NCI-H2227 (cell line): ENCODE results near the gene CEP57L1.
"Not testable (repeated sequence)": the region's sequence is repeated elsewhere in the genome, so short reads cannot be mapped to it uniquely, and the experiment has no call there.

ENCODE experiments used
- DNase-seq: peaks from one replicate; lab custom pipeline; 2025; ENCODE audit not compliant: unreplicated experiment; lab: John Stamatoyannopoulos, UW

The CEP57L1 gene

GRCh38 chr6:109104512-109104911, 9.2 kb downstream of the CEP57L1 start:
- DNase-seq = no peak

DNA sequence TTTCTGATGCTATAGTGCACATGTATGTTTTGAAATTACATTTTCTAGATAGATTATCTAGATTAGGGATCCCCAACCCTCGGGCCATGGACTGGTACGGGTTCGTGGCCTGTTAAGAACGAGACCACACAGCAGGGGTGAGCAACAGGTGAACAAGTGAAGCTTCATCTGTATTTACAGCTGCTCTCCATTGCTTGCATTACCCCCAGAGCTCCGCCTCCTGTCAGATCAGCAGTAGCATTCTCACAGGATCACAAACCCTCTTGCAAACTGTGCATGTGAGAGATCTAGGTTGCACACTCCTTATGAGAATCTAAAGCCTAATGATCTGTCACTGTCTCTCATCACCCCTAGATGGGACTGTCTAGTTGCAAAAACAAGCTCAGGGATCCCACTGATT, 10.4 kb downstream of the CEP57L1 start:
- no peak for DNase-seq

DNA sequence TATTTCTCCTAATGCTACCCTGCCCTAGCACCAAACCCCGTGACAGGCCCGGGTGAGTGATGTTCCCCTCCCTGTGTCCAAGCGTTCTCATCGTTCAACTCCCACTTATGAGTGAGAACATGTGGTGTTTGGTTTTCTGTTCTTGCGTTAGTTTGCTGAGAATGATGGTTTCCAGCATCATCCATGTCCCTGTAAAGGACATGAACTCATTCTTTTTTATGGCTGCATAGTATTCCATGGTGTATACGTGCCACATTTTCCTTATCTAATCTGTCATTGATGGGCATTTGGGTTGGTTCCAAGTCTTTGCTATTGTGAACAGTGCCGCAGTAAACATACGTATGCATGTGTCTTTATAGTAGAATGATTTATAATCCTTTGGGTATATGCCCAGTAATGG, 14.4 kb downstream of the CEP57L1 start:
- DNase-seq = not testable (repeated sequence)

GRCh38 chr6:109112663-109113062, 17.4 kb downstream of the CEP57L1 start:
- not testable (repeated sequence) for DNase-seq

- DNase-seq = no peak
Measured at GRCh38 chr6:109117346-109118035, 22.2 kb downstream of the CEP57L1 start.

- DNase-seq = no peak
Measured at GRCh38 chr6:109118337-109118736, 23.0 kb downstream of the CEP57L1 start.

DNA sequence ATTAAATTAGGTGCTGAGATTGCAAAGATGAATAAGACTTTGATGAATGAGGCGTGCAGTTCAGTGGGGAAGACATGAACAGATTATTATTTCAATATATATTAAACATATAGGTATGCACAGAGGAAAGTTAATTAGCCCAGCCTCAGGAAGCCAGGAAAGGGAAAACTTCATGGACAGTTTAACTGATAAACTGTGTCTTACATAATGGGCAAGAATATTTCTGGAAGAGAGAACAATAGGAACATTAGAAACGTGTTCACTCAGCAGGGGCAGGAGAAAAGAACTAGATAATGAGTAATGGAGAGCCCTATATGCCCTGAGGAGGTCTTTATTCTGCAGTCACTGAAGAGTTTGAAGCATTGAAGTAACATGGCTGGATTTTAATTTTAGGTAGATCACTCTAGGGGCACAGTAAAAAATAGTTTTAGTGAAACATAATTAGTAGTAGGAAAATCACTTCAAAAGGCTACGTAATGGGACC, 23.6 kb downstream of the CEP57L1 start:
- DNase-seq = no peak

- no peak for DNase-seq
Measured at GRCh38 chr6:109121411-109121810, 26.1 kb downstream of the CEP57L1 start.

DNA sequence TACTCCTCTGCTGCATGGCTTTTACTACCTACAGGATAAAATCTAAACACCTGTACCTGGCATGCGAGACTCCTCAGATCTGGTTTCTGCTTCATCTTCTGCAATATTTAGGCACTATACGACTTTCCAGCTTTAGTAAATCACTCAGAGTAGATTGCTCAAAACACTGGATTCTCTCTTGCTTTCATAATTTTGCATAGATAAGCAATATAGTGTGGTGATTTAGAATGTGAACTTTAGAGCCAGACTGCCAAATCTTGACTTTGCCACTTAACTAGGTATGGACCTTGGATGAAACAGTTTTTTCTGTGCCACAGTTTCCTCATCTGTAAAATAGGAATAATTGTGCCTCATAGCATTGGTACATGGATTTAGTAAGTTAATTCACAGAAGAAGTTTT, 28.9 kb downstream of the CEP57L1 start:
- no peak for DNase-seq

- DNase-seq = no peak
Measured at GRCh38 chr6:109125504-109125903, 30.2 kb downstream of the CEP57L1 start.

GRCh38 chr6:109130065-109130464, 34.8 kb downstream of the CEP57L1 start:
- DNase-seq = no peak

GRCh38 chr6:109135600-109135999, 40.3 kb downstream of the CEP57L1 start:
- DNase-seq = not testable (repeated sequence)

DNA sequence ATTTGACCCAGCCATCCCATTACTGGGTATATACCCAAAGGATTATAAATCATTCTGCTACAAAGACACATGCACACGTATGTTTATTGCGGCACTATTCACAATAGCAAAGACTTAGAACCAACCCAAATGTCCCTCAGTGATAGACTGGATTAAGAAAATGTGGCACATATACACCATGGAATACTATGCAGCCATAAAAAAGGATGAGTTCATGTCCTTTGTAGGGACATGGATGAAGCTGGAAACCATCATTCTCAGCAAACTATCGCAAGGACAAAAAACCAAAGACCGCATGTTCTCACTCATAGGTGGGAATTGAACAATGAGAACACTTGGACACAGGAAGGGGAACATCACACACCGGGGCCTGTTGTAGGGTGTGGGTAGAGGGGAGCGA, 40.7 kb downstream of the CEP57L1 start:
- not testable (repeated sequence) for DNase-seq

DNA sequence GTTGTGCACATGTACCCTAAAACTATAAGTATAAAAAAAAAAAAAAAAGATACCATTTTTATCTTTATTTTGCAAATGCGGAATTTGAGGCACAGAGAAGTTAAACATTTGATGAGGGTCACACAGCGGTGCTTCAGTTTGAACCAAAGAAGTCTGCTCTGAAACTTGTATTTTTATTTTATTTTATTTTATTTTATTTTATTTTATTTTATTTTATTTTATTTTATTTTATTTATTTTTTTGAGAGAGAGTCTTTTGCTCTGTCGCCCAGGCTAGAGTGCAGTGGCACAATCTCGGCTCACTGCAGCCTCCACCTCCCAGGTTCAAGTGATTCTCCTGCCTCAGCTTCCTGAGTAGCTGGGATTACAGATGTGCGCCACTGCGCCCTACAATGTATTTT, 41.2 kb downstream of the CEP57L1 start:
- not testable (repeated sequence) for DNase-seq

GRCh38 chr6:109139109-109139508, 43.8 kb downstream of the CEP57L1 start:
- no peak for DNase-seq

DNA sequence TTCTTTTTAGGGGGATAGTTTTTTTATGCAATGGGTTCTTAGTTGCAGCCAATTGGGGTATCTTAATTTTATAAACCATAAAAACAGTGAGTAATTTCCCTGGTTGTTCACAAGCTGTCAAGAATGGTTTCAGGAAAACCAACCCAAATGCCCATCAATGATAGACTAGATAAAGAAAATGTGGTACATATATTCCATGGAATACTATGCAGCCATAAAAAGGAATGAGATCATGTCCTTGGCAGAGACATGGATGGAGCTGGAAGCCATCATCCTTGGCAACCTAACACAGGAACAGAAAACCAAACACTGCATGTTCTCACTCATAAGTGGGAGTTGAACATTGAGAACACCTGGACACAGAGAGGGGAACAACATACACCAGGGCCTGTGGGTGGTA, 46.8 kb downstream of the CEP57L1 start:
- DNase-seq = not testable (repeated sequence)

GRCh38 chr6:109143191-109143590, 47.9 kb downstream of the CEP57L1 start:
- no peak for DNase-seq

GRCh38 chr6:109148251-109148650, 52.9 kb downstream of the CEP57L1 start:
- not testable (repeated sequence) for DNase-seq

DNA sequence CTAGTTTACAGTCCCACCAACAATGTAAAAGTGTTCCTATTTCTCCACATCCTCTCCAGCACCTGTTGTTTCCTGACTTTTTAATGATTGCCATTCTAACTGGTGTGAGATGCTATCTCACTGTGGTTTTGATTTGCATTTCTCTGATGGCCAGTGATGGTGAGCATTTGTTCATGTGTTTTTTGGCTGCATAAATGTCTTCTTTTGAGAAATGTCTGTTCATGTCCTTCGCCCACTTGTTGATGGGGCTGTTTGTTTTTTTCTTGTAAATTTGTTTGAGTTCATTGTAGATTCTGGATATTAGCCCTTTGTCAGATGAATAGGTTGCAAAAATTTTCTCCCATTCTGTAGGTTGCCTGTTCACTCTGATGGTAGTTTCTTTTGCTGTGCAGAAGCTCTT, 53.4 kb downstream of the CEP57L1 start:
- not testable (repeated sequence) for DNase-seq

GRCh38 chr6:109153752-109154151, 58.4 kb downstream of the CEP57L1 start:
- no peak for DNase-seq

DNA sequence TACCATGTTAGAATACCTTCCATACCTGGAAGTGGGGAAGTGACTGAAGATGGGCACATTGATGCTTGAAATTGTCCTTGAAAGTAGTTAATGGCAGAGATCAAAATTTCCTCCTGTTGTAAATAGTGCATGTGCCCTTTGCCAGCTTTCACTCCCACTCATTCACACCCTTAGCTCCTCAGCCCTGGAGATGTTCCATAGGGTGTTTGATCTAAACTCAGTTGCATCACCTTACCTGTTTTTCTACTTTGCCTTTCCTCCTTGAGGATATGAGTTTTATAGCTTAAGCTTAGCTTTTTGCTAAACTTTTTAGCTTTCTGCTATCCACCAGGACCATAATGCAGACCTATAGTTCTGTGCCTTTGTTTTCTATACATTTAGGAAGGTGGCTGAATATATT, 69.0 kb downstream of the CEP57L1 start:
- no peak for DNase-seq

- peak; percentile 23 for DNase-seq
Measured at GRCh38 chr6:109165392-109165974, 70.2 kb downstream of the CEP57L1 start.

DNA sequence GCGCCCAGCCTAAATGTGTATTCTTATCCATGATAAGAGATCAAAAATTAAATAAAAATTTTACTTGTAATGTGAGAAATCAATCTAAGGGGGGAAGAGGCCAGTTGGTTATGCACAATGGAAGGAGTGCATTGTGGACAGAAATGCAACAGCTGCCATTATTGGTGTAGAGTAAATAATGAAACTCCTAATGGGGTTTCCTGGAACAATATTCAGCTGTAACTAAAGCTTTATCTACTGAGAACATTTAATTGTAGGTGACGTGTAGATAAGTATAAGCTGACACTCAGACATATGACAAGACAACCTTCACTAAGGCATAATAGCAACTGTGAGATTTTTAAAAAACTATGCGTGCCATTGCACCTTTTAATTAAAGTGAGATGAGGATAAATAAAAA, 71.4 kb downstream of the CEP57L1 start:
- DNase-seq = no peak
